NCI-H748 (cell line): Measurements from ENCODE around the gene ABCC2.

Source experiments
- DNase-seq: peaks from one replicate; lab custom pipeline; 2025; ENCODE audit not compliant: unreplicated experiment; lab: John Stamatoyannopoulos, UW

The ABCC2 gene

GRCh38 chr10:99770408-99771045 is 11.9 kb upstream of the ABCC2 start:
- DNase-seq, result no peak

- DNase-seq, result no peak
Measured at GRCh38 chr10:99775850-99776249, 6.6 kb upstream of the ABCC2 start.

- DNase-seq, result no peak
Measured at GRCh38 chr10:99777918-99778714, 4.3 kb upstream of the ABCC2 start.

- no peak for DNase-seq
Measured at GRCh38 chr10:99779335-99779734, 3.1 kb upstream of the ABCC2 start.

- DNase-seq, result no peak
Measured at GRCh38 chr10:99781734-99782429, 558 bp upstream of the ABCC2 start.

GRCh38 chr10:99784016-99784726 is 1.7 kb downstream of the ABCC2 start:
- no peak for DNase-seq

- DNase-seq, result no peak
Measured at GRCh38 chr10:99784727-99785441, 2.4 kb downstream of the ABCC2 start.

GRCh38 chr10:99785646-99786045 is 3.2 kb downstream of the ABCC2 start:
- DNase-seq, result no peak

- DNase-seq, result no peak
Measured at GRCh38 chr10:99787311-99787710, 4.9 kb downstream of the ABCC2 start.

GRCh38 chr10:99787782-99788445 is 5.5 kb downstream of the ABCC2 start:
- no peak for DNase-seq

GRCh38 chr10:99788598-99789256 is 6.3 kb downstream of the ABCC2 start:
- no peak for DNase-seq

- no peak for DNase-seq
Measured at GRCh38 chr10:99791831-99792230, 9.4 kb downstream of the ABCC2 start.

- DNase-seq, result no peak
Measured at GRCh38 chr10:99793819-99794218, 11.4 kb downstream of the ABCC2 start.

GRCh38 chr10:99796928-99797327 is 14.5 kb downstream of the ABCC2 start:
- DNase-seq, result no peak

- no peak for DNase-seq
Measured at GRCh38 chr10:99798031-99798430, 15.6 kb downstream of the ABCC2 start.

- DNase-seq, result no peak
Measured at GRCh38 chr10:99798920-99799319, 16.5 kb downstream of the ABCC2 start.

- DNase-seq, result no peak
Measured at GRCh38 chr10:99799613-99800012, 17.2 kb downstream of the ABCC2 start.

GRCh38 chr10:99804471-99804870 is 22.0 kb downstream of the ABCC2 start:
- no peak for DNase-seq

- no peak for DNase-seq
Measured at GRCh38 chr10:99805190-99805589, 22.8 kb downstream of the ABCC2 start.

- no peak for DNase-seq
Measured at GRCh38 chr10:99806091-99806490, 23.7 kb downstream of the ABCC2 start.
